ENCODE data around the gene TPRN. TPM values are rescaled to one million over a fixed set of nuclear protein-coding genes. Genes with fewer than 3 reads are reported as not detected.

The TPRN gene
- total and polyA plus RNA-seq, 12 donors, result 10.2 to 31.5 (median 20.4) TPM

GRCh38 chr9:137149363-137149762 lies 51.2 kb downstream of the TPRN start:
- intact Hi-C loops (cut with DNase I), result no loop called here
- TF ChIP-seq, protein P1, sequence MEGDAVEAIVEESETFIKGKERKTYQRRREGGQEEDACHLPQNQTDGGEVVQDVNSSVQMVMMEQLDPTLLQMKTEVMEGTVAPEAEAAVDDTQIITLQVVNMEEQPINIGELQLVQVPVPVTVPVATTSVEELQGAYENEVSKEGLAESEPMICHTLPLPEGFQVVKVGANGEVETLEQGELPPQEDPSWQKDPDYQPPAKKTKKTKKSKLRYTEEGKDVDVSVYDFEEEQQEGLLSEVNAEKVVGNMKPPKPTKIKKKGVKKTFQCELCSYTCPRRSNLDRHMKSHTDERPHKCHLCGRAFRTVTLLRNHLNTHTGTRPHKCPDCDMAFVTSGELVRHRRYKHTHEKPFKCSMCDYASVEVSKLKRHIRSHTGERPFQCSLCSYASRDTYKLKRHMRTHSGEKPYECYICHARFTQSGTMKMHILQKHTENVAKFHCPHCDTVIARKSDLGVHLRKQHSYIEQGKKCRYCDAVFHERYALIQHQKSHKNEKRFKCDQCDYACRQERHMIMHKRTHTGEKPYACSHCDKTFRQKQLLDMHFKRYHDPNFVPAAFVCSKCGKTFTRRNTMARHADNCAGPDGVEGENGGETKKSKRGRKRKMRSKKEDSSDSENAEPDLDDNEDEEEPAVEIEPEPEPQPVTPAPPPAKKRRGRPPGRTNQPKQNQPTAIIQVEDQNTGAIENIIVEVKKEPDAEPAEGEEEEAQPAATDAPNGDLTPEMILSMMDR (IDR thresholded peaks at IDR 0.05), result no peak
- Histone ChIP-seq H3K9me3 (no peaks in the 10 kb centered on the region), H3K4me3 (no peak overlapping the region), H3K27me3 (peaks cover 0 to 50% (median 31%) of the 10 kb centered on the region in 7 donors), H3K4me1 (no peaks in the 10 kb centered on the region), H3K27ac (no peak overlapping the region), H3K36me3 (no peaks in the 10 kb centered on the region)
- ATAC-seq (no peak), DNase-seq (no peak)
- 85 to 86% methylated on average over 5 of the region's 5 CpGs for WGBS, 2 donors

- TF ChIP-seq, protein P1 (IDR thresholded peaks at IDR 0.05), result no peak
- H3K27me3 ChIP-seq, result peaks cover 2 to 55% (median 33%) of the 10 kb centered on the region in 7 donors
- ATAC-seq (no peak), DNase-seq (no peak)
- intact Hi-C loops (cut with DNase I), result no loop called here
- WGBS, 2 donors, result 80 to 85% methylated on average over 19 of the region's 19 CpGs
- no peaks in the 10 kb centered on the region for H3K36me3 ChIP-seq
- no peaks in the 10 kb centered on the region for H3K9me3 ChIP-seq
- no peak overlapping the region for H3K27ac ChIP-seq
- no peak overlapping the region for H3K4me3 ChIP-seq
- H3K4me1 ChIP-seq, result no peaks in the 10 kb centered on the region
Measured at GRCh38 chr9:137148661-137149060, 51.9 kb downstream of the TPRN start.

- no peaks in the 10 kb centered on the region for H3K36me3 ChIP-seq
- DNase-seq (no peak), ATAC-seq (no peak)
- no peak overlapping the region for H3K4me3 ChIP-seq
- intact Hi-C loops (cut with DNase I), result no loop called here
- no peaks in the 10 kb centered on the region for H3K9me3 ChIP-seq
- H3K27me3 ChIP-seq, result peaks cover 4 to 55% (median 36%) of the 10 kb centered on the region in 7 donors
- H3K27ac ChIP-seq, result no peak overlapping the region
- 72 to 74% methylated on average over 27 of the region's 27 CpGs for WGBS, 2 donors
- no peaks in the 10 kb centered on the region for H3K4me1 ChIP-seq
- TF ChIP-seq, protein P1 (IDR thresholded peaks at IDR 0.05), result no peak
Measured at GRCh38 chr9:137148242-137148641, 52.3 kb downstream of the TPRN start.

- no peaks in the 10 kb centered on the region for H3K4me1 ChIP-seq
- no peak overlapping the region for H3K27ac ChIP-seq
- ATAC-seq (no peak), DNase-seq (no peak)
- H3K4me3 ChIP-seq, result no peak overlapping the region
- H3K36me3 ChIP-seq, result no peaks in the 10 kb centered on the region
- TF ChIP-seq, protein P1 (IDR thresholded peaks at IDR 0.05), result no peak
- intact Hi-C loops (cut with DNase I), result no loop called here
- peaks cover 4 to 58% (median 40%) of the 10 kb centered on the region in 7 donors for H3K27me3 ChIP-seq
- 31 to 39% methylated on average over 20 to 24 of the region's 24 CpGs for WGBS, 2 donors
- H3K9me3 ChIP-seq, result no peaks in the 10 kb centered on the region
Measured at GRCh38 chr9:137147793-137148160, 52.8 kb downstream of the TPRN start.

Data from heart right ventricle (tissue), 16 donors.